ENCODE data around the gene LRRC2.
"Not testable (repeated sequence)": the region's sequence is repeated elsewhere in the genome, so short reads cannot be mapped to it uniquely, and the experiment has no call there.

LRRC2 gene

GRCh38 chr3:46558184-46559043, 7.7 kb downstream of the LRRC2 start:
- peak; percentile 9 for DNase-seq (ENCODE audit: low read depth, low spot score)

- DNase-seq (ENCODE audit: low read depth, low spot score) = no peak
Observed at GRCh38 chr3:46557814-46558183, 8.3 kb downstream of the LRRC2 start.

- DNase-seq (ENCODE audit: low read depth, low spot score) = no peak
Observed at GRCh38 chr3:46553154-46553553, 12.9 kb downstream of the LRRC2 start.

GRCh38 chr3:46552538-46552937, 13.6 kb downstream of the LRRC2 start:
- no peak for DNase-seq (ENCODE audit: low read depth, low spot score)

GRCh38 chr3:46551615-46552014, 14.5 kb downstream of the LRRC2 start:
- DNase-seq (ENCODE audit: low read depth, low spot score) = no peak

- DNase-seq (ENCODE audit: low read depth, low spot score) = no peak
Observed at GRCh38 chr3:46549989-46550388, 16.1 kb downstream of the LRRC2 start.

- no peak for DNase-seq (ENCODE audit: low read depth, low spot score)
Observed at GRCh38 chr3:46549408-46549904, 16.6 kb downstream of the LRRC2 start.

GRCh38 chr3:46548611-46549010, 17.5 kb downstream of the LRRC2 start:
- DNase-seq (ENCODE audit: low read depth, low spot score) = not testable (repeated sequence)

GRCh38 chr3:46546896-46547440, 19.1 kb downstream of the LRRC2 start:
- DNase-seq (ENCODE audit: low read depth, low spot score) = no peak

- DNase-seq (ENCODE audit: low read depth, low spot score) = no peak
Observed at GRCh38 chr3:46545818-46546630, 20.1 kb downstream of the LRRC2 start.

GRCh38 chr3:46544771-46545503, 21.2 kb downstream of the LRRC2 start:
- no peak for DNase-seq (ENCODE audit: low read depth, low spot score)

- DNase-seq (ENCODE audit: low read depth, low spot score) = no peak
Observed at GRCh38 chr3:46542801-46543201, 23.3 kb downstream of the LRRC2 start.

- DNase-seq (ENCODE audit: low read depth, low spot score) = no peak
Observed at GRCh38 chr3:46542344-46542743, 23.8 kb downstream of the LRRC2 start.

GRCh38 chr3:46541835-46542234, 24.3 kb downstream of the LRRC2 start:
- DNase-seq (ENCODE audit: low read depth, low spot score) = no peak

- DNase-seq (ENCODE audit: low read depth, low spot score) = no peak
Observed at GRCh38 chr3:46540550-46540949, 25.6 kb downstream of the LRRC2 start.

GRCh38 chr3:46539443-46540005, 26.6 kb downstream of the LRRC2 start:
- DNase-seq (ENCODE audit: low read depth, low spot score) = no peak

- DNase-seq (ENCODE audit: low read depth, low spot score) = peak; percentile 25
Observed at GRCh38 chr3:46538803-46539442, 27.2 kb downstream of the LRRC2 start.

- not testable (repeated sequence) for DNase-seq (ENCODE audit: low read depth, low spot score)
Observed at GRCh38 chr3:46538425-46538802, 27.7 kb downstream of the LRRC2 start.

GRCh38 chr3:46537779-46538178, 28.3 kb downstream of the LRRC2 start:
- DNase-seq (ENCODE audit: low read depth, low spot score) = no peak

GRCh38 chr3:46537316-46537715, 28.8 kb downstream of the LRRC2 start:
- no peak for DNase-seq (ENCODE audit: low read depth, low spot score)

- DNase-seq (ENCODE audit: low read depth, low spot score) = no peak
Observed at GRCh38 chr3:46536758-46537157, 29.3 kb downstream of the LRRC2 start.
